KOPT-K1 (cell line): Measurements from ENCODE around the gene S100PBP.
"Not testable (repeated sequence)": the region's sequence is repeated elsewhere in the genome, so short reads cannot be mapped to it uniquely, and the experiment has no call there.

ENCODE experiments used
- H3K27ac ChIP-seq: fragments of 200-600 bp; sonication (generic); 2 replicates; pipeline ENCODE4 v1.5.1; 2016; ENCODE audit warnings: antibody characterized with exemption, mild to moderate bottlenecking, low read depth, low read length; ENCODE audit not compliant: poor library complexity, severe bottlenecking
- H3K36me3 ChIP-seq: fragments of 200-600 bp; sonication (generic); 2 replicates; pipeline ENCODE4 v1.5.1; 2017; ENCODE audit warnings: antibody characterized with exemption, mild to moderate bottlenecking, low read length, moderate library complexity; ENCODE audit not compliant: insufficient read depth
- H3K9me3 ChIP-seq: fragments of 200-600 bp; sonication (generic); 2 replicates; pipeline ENCODE4 v1.5.1; 2017; ENCODE audit warnings: antibody characterized with exemption, low read length, mild to moderate bottlenecking; ENCODE audit not compliant: insufficient read depth, poor library complexity, severe bottlenecking

Gene S100PBP

DNA sequence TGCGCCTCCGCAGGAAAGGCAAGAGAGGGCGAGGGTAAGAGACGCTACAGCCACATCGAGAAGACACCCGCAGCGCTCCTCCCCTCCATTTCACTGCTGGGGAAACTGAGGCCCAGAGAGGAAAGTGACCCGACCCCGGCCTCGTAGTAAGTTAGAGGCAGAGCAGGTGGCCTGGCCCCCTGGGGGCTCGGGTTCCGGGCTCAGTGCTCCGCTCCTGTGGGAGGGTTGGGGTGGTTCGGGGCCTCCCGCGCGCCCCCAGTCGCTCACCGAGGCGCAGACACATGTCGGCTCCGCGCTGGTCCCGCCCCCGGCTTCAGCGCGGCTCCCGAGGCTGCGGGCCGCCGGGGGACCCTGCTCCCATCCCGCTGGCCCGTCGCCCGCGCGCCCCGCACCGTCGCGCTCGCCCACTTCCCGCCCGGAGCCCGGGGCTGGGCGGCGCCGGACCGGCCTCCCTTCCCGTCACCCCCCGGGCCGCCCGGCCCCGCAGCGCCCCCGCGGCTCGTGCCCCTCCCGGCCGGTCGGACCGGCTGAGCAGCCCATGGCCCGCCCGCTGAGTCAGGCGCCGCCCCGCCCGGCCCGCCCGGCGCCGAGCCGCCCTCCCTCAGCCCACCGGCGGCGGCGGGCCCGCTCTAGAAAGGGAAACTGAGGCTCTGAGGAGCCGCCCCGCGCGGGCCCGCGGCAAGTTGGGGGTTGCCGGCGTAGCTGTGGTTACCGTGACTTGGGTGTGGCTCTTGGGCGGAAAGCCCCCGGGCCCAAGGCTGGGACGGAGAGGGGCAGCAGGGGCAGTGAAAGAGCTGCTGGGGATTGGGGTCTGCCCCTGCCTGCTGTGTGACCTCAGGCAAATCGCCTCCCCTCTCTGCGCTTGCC is 83.7 kb downstream of the S100PBP start, which contains the start of gene TMEM54:
TSS of gene TMEM54 (minus strand) at position 434 of the 867 bp plus-strand sequence. CDS start at position 283, 151 bp downstream.
- Histone ChIP-seq H3K36me3 (no peaks in the 10 kb centered on the region), H3K27ac (no peak within 1 kb of the TSS)

DNA sequence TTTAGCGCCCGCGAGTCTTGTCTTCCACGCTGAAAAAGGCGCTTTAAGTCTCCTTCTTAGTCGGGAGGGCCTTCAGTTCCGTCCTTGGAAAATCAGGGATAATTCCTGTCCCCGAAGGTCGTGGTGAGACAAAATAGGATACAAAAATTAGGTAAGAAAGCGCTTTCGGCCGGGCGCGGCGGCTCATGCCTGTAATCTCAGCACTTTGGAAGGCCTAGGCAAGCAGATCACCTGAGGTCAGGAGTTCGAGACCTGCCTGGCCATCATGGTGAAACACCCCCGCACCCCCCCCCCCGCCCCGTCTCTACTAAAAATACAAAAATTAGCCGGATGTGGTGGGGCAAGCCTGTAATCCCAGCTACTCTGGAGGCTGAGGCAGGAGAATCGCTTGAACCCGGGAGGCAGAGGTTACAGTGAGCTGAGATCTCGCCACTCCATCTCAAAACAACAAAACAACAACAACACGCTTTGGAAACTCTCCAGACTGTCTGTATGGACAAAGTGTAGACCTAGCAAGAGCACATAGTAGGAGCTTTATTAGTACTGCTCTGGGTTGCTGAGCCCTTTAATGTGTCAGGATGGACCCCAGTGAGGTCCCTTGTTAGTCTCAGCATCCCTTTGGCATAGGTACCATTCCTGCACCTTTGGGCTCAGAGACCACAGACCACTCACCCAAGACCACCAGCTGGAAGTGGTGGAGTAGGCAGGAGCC is 84.5 kb downstream of the S100PBP start:
- Histone ChIP-seq H3K36me3 (no peaks in the 10 kb centered on the region), H3K27ac (no peak overlapping the region), H3K9me3 (no peaks in the 10 kb centered on the region)

More for the DNA sequence above, 83.7 kb downstream of the S100PBP start, which contains the start of gene TMEM54:
- no peaks in the 10 kb centered on the region for H3K9me3 ChIP-seq

DNA sequence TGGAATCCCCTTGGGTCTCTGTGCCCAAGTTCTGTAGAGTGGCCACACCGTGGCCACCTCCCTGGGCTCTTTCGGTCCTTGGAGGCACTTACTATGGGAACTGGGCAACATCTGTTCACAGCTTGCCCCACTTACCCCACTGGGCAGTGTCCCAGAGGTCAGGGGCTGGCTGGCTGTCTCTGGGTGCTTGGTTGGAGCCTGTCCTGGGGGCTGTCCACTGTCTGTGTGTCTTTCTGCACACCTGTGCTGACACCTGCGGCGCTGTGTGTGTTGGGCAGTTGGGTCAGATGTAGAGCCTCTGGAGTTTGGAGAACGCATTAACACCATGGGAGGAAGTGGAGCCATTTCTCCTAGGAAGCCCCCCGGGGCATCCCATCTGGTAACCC is 85.1 kb downstream of the S100PBP start:
- Histone ChIP-seq H3K27ac (no peak overlapping the region), H3K9me3 (no peaks in the 10 kb centered on the region), H3K36me3 (no peaks in the 10 kb centered on the region)

DNA sequence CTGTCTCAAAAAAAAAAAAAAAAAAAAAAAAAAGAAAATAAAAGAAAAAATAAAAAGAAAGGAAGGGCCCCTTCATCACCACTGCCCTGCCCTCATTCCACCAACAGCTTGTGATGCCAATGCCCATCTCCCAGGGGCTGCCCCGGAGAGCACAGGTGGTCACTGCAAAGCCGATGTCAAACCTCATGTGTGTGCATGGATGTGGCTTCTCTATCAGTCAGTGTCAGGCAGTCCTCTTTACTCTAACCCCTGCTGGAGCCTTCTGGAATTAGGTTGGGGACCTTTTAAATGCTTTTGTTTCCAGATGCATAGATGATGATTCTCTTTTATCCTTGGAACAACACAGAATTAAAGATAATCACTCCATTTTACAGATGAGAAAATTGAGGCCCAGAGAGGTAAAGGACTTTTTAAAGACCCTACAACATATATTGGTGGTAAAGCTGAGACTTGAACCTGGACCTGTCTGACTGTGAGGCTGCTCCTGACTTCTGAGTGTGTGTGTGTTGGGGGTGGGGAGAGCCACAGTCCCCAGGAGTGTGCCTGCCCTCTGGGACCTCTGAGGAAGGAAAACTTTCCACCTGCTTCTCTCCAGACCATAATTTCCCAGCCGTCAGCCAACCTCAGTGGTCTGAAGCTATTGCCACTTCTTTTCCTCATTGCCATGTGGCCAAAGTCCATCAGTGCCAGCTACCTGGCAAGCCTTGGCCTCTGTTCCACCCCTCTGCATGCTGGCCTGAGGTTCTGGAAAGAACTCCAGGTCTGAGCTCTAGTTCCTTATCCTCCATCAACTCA is 86.7 kb downstream of the S100PBP start:
- Histone ChIP-seq H3K27ac (no peak overlapping the region), H3K36me3 (no peaks in the 10 kb centered on the region), H3K9me3 (no peaks in the 10 kb centered on the region)

DNA sequence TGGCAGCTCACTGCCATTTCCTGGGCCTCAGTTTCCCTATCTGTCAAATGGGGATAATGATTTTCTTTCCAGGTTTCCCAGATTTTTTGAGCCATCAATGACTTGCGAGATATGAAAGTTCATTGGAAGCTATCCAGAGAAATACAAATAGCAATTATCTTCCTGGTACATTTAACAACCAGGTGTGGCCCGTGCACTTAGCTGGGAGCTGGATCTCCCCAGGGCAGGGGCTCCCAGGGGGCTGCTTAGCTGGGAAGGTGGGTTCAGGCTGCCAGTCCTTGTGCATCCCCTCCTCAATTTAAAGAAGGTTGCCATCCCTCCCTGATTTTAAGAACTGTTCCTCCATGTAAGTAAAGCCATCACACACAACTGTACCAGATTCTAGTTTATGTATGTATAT is 87.3 kb downstream of the S100PBP start:
- H3K36me3 ChIP-seq: no peaks in the 10 kb centered on the region
- no peak overlapping the region for H3K27ac ChIP-seq
- peaks cover 1% of the 10 kb centered on the region for H3K9me3 ChIP-seq

DNA sequence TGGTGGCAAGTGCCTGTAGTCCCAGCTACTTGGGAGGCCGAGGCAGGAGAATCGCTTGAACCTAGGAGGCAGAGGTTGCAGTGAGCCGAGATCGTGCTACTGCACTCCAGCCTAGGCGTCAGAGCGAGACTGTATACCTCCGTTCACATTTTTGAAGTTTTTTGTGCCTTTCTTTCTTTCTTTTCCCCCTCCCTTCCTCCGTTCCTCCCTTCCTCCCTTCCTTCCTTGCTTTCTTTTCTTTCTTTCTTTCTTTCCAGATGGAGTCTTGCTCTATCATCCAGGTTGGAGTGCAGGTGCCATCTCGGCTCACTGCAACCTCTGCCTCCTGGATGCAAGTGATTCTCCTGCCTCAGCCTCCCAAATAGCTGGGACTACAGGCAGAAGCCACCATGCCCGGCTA is 88.1 kb downstream of the S100PBP start:
- not testable (repeated sequence) for H3K36me3 ChIP-seq, H3K9me3 ChIP-seq, H3K27ac ChIP-seq

DNA sequence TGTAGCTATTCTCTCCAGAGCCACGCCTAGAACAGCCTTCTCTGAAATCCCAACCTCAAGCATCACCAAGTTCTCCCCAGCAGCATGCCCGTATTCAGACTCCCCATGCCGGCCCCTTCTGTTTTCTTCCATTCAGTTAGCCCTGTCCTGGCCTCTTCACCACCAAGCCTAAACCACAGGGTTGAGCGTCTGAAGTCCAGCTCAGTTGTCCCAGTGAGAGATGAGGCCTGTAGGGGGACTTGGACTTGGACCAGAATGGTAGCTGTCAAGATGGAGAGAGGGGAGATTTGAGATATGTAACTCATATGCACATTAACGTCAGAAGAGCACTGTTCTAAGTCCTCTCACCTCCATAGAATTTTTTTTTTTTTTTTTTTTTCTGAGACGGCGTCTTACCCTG is 89.2 kb downstream of the S100PBP start:
- Histone ChIP-seq H3K9me3 (peaks cover 9% of the 10 kb centered on the region), H3K27ac (no peak overlapping the region), H3K36me3 (no peaks in the 10 kb centered on the region)

DNA sequence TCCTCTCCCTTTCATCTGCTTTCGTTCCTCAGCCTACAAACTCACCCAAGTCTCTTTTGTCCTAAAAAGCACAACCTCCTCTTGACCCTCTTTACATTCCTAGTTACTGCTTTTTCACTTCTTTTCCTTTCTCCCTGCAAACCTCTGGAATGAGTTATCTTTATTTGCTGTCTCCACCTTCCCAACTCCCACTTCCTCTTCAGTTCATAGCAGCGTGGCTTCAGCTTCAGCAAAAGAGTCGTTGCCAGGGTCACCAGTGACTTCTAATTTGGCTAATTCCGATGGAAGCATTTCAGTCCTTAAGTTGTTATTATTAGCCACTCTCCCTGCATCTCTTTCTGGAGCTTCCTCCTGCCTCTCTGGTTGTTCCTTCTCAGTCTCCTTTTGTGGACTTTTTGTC is 90.0 kb downstream of the S100PBP start:
- Histone ChIP-seq H3K9me3 (peaks cover 9% of the 10 kb centered on the region), H3K27ac (no peak overlapping the region), H3K36me3 (no peaks in the 10 kb centered on the region)
